Inflammatory macrophage treated with lipopolysaccharide for 4 hours (primary cell): ENCODE data around the gene LAMP2.

ENCODE experiments used
- DNase-seq: peaks from one replicate; pipeline ENCODE4 v3.0.0-alpha.2; 2020

Gene LAMP2

GRCh38 chrX:120453985-120454384 is 15.1 kb downstream of the LAMP2 start:
- no peak for DNase-seq

GRCh38 chrX:120452131-120452530 is 17.0 kb downstream of the LAMP2 start:
- DNase-seq = peak; percentile 13

GRCh38 chrX:120450163-120450562 is 18.9 kb downstream of the LAMP2 start:
- DNase-seq = peak; percentile 6

- DNase-seq = no peak
Observed at GRCh38 chrX:120446498-120446897, 22.6 kb downstream of the LAMP2 start.

GRCh38 chrX:120439921-120440320 is 29.2 kb downstream of the LAMP2 start:
- no peak for DNase-seq

GRCh38 chrX:120429776-120430540 is 39.1 kb downstream of the LAMP2 start:
- DNase-seq = no peak

- no peak for DNase-seq
Observed at GRCh38 chrX:120428309-120428708, 40.8 kb downstream of the LAMP2 start.

- no peak for DNase-seq
Observed at GRCh38 chrX:120426599-120426998, 42.5 kb downstream of the LAMP2 start.

- DNase-seq = no peak
Observed at GRCh38 chrX:120419463-120419862, 49.6 kb downstream of the LAMP2 start.

GRCh38 chrX:120408168-120408567 is 60.9 kb downstream of the LAMP2 start:
- DNase-seq = no peak

- no peak for DNase-seq
Observed at GRCh38 chrX:120406638-120407037, 62.5 kb downstream of the LAMP2 start.

- DNase-seq = no peak
Observed at GRCh38 chrX:120402369-120402768, 66.7 kb downstream of the LAMP2 start.

- no peak for DNase-seq
Observed at GRCh38 chrX:120401301-120401700, 67.8 kb downstream of the LAMP2 start.

- DNase-seq = no peak
Observed at GRCh38 chrX:120380699-120381098, 88.4 kb downstream of the LAMP2 start.

GRCh38 chrX:120379937-120380681 is 89.0 kb downstream of the LAMP2 start:
- DNase-seq = no peak

- DNase-seq = no peak
Observed at GRCh38 chrX:120378570-120378969, 90.5 kb downstream of the LAMP2 start.
